IMR-90 (cell line): ENCODE results near the gene NEU1. TPM values are rescaled to one million over a fixed set of nuclear protein-coding genes. Genes with fewer than 3 reads are reported as not detected.

ENCODE experiments used
- ATAC-seq: fragments of 200-7000 bp; cut with Tn5 transposase; 2 replicates; pipeline ENCODE4 v1.9.1; 2020; ENCODE audit warnings: low read depth, mild to moderate bottlenecking, moderate library complexity
- BruUV-seq: library from RNA; stranded (reverse); fragments of 400-500 nt; replicated peaks from 2 replicates; lab custom pipeline; 2021; lab: Mats Ljungman, UMichigan
- CTCF ChIA-PET: fragments of 300-600 bp; formaldehyde crosslinking; extraction: SDS; loops from one replicate; lab custom pipeline; 2021; ENCODE audit warnings: antibody characterized with exemption; lab: Yijun Ruan, JAX
- POLR2A ChIA-PET: fragments of 300-600 bp; sonication (Branson Sonifier 250); formaldehyde crosslinking; loops from one replicate; lab custom pipeline; 2022; ENCODE audit warnings: antibody characterized with exemption; ENCODE audit not compliant: unreplicated experiment; lab: Charles Lee
- DNase-seq: peaks from one replicate; pipeline ENCODE4 v3.0.0; 2013
- H2AFZ ChIP-seq: replicated peaks from 2 replicates; pipeline ENCODE3; 2013; ENCODE audit warnings: low read length, mild to moderate bottlenecking; ENCODE audit not compliant: poor library complexity
- H2AK5ac ChIP-seq: 2 replicates; pipeline ENCODE4 v1.6.1; 2013; ENCODE audit warnings: low read depth, low read length, inconsistent platforms
- H2AK9ac ChIP-seq: replicated peaks from 2 replicates; pipeline ENCODE3; 2013; ENCODE audit warnings: mild to moderate bottlenecking, low read depth, low read length, moderate library complexity; ENCODE audit not compliant: poor library complexity
- H2BK120ac ChIP-seq: 2 replicates; pipeline ENCODE4 v1.6.1; 2013; ENCODE audit warnings: low read depth, low read length, inconsistent platforms
- H2BK15ac ChIP-seq: 3 replicates; pipeline ENCODE4 v1.6.1; 2013; ENCODE audit warnings: low read depth, low read length, inconsistent platforms
- H2BK20ac ChIP-seq: 2 replicates; pipeline ENCODE4 v1.6.1; 2013; ENCODE audit warnings: low read depth, mild to moderate bottlenecking, inconsistent platforms, low read length, moderate library complexity
- H2BK5ac ChIP-seq: 2 replicates; pipeline ENCODE4 v1.6.1; 2013; ENCODE audit warnings: mild to moderate bottlenecking, low read depth, low read length, inconsistent platforms; ENCODE audit not compliant: poor library complexity, severe bottlenecking
- H3K14ac ChIP-seq: replicated peaks from 2 replicates; pipeline ENCODE4 v1.6.1; 2013; ENCODE audit warnings: low read depth, low read length, inconsistent platforms
- H3K18ac ChIP-seq: 2 replicates; pipeline ENCODE4 v1.6.1; 2013; ENCODE audit warnings: low read depth, low read length, control low read depth
- H3K23ac ChIP-seq: 2 replicates; pipeline ENCODE4 v1.6.1; 2013; ENCODE audit warnings: low read depth, low read length, inconsistent platforms
- H3K27ac ChIP-seq: 2 replicates; pipeline ENCODE4 v1.5.1; 2013; ENCODE audit warnings: mild to moderate bottlenecking, control low read depth, low read length; ENCODE audit not compliant: insufficient read depth
- H3K27me3 ChIP-seq: 2 replicates; pipeline ENCODE4 v1.6.1; 2013; ENCODE audit warnings: low read length; ENCODE audit not compliant: control insufficient read depth, insufficient read depth
- H3K36me3 ChIP-seq: 2 replicates; pipeline ENCODE4 v1.6.1; 2013; ENCODE audit warnings: low read length, mixed read lengths; ENCODE audit not compliant: control insufficient read depth, insufficient read depth
- H3K4ac ChIP-seq: 2 replicates; pipeline ENCODE4 v1.6.1; 2013; ENCODE audit warnings: low read depth, low read length, inconsistent platforms
- H3K4me1 ChIP-seq: 2 replicates; pipeline ENCODE4 v1.6.1; 2013; ENCODE audit warnings: low read length, mixed read lengths; ENCODE audit not compliant: control insufficient read depth, insufficient read depth
- H3K4me2 ChIP-seq: 2 replicates; pipeline ENCODE4 v1.6.1; 2013; ENCODE audit warnings: low read depth, mild to moderate bottlenecking, control low read depth, low read length, moderate library complexity
- H3K4me3 ChIP-seq: 2 replicates; pipeline ENCODE4 v1.5.1; 2013; ENCODE audit warnings: low read depth, mild to moderate bottlenecking, control low read depth, low read length, moderate library complexity; ENCODE audit not compliant: insufficient read depth
- H3K56ac ChIP-seq: 2 replicates; pipeline ENCODE4 v1.6.1; 2013; ENCODE audit warnings: low read length, inconsistent platforms; ENCODE audit not compliant: insufficient read depth; ENCODE audit errors: extremely low read depth
- H3K79me1 ChIP-seq, 2 experiments: 2 replicates each; pipeline ENCODE4 v1.6.1; 2013; ENCODE audit warnings: low read length in 2 of 2, inconsistent platforms in 1 of 2, low read depth in 1 of 2
- H3K9ac ChIP-seq: 2 replicates; pipeline ENCODE4 v1.6.1; 2013; ENCODE audit warnings: low read depth, low read length, control low read depth
- H3K9me1 ChIP-seq: 2 replicates; pipeline ENCODE4 v1.6.1; 2013; ENCODE audit warnings: low read length, inconsistent platforms; ENCODE audit not compliant: insufficient read depth
- H3K9me3 ChIP-seq: 2 replicates; pipeline ENCODE4 v1.6.1; 2013; ENCODE audit warnings: low read length; ENCODE audit not compliant: control insufficient read depth, insufficient read depth
- H4K20me1 ChIP-seq: 2 replicates; pipeline ENCODE4 v1.6.1; 2013; ENCODE audit warnings: low read length, inconsistent platforms; ENCODE audit not compliant: insufficient read depth
- H4K5ac ChIP-seq: 2 replicates; pipeline ENCODE4 v1.6.1; 2013; ENCODE audit warnings: mild to moderate bottlenecking, low read depth, low read length, control low read depth
- H4K8ac ChIP-seq, 2 experiments: 2 replicates each; pipeline ENCODE4 v1.6.1; 2013; ENCODE audit warnings: low read depth in 2 of 2, low read length in 2 of 2, control low read depth in 1 of 2, inconsistent platforms in 1 of 2
- H4K91ac ChIP-seq: 2 replicates; pipeline ENCODE4 v1.6.1; 2013; ENCODE audit warnings: low read depth, low read length, inconsistent platforms; ENCODE audit not compliant: insufficient read depth
- BHLHE40 ChIP-seq: fragments of 150-350 bp; IDR thresholded peaks from 2 replicates; pipeline ENCODE4 v1.6.1; 2016; ENCODE audit warnings: mild to moderate bottlenecking, low read depth, low read length
- CEBPB ChIP-seq: IDR thresholded peaks from 2 replicates; pipeline ENCODE4 v1.6.1; 2012; ENCODE audit warnings: low read depth, low read length, improper control_type of control experiment
- CHD1 ChIP-seq: IDR thresholded peaks from 2 replicates; pipeline ENCODE4 v1.6.1; 2012; ENCODE audit warnings: low read depth, low read length, improper control_type of control experiment
- ELK1 ChIP-seq: fragments of 150-350 bp; IDR thresholded peaks from 2 replicates; pipeline ENCODE4 v1.6.1; 2016; ENCODE audit warnings: low read depth, mild to moderate bottlenecking, low read length, moderate library complexity, borderline replicate concordance
- FOS ChIP-seq: fragments of 150-350 bp; IDR thresholded peaks from 2 replicates; pipeline ENCODE4 v1.6.1; 2016; ENCODE audit warnings: low read depth, low read length
- MAZ ChIP-seq: IDR thresholded peaks from 2 replicates; pipeline ENCODE4 v1.6.1; 2012; ENCODE audit warnings: low read depth, mild to moderate bottlenecking, low read length, improper control_type of control experiment, moderate library complexity, borderline replicate concordance
- MXI1 ChIP-seq: IDR thresholded peaks from 2 replicates; pipeline ENCODE4 v1.6.1; 2012; ENCODE audit warnings: low read depth, mild to moderate bottlenecking, low read length, moderate library complexity, borderline replicate concordance
- NFE2L2 ChIP-seq: fragments of 150-350 bp; IDR thresholded peaks from 2 replicates; pipeline ENCODE4 v1.6.1; 2016; ENCODE audit warnings: low read depth, mild to moderate bottlenecking, low read length
- POLR2A ChIP-seq: IDR thresholded peaks from 2 replicates; pipeline ENCODE4 v1.6.1; 2012; ENCODE audit warnings: mild to moderate bottlenecking, low read depth, low read length
- RCOR1 ChIP-seq: IDR thresholded peaks from 2 replicates; pipeline ENCODE4 v1.6.1; 2012; ENCODE audit warnings: mild to moderate bottlenecking, low read length, improper control_type of control experiment; ENCODE audit not compliant: insufficient replicate concordance
- USF2 ChIP-seq: fragments of 150-350 bp; IDR thresholded peaks from 2 replicates; pipeline ENCODE4 v1.6.1; 2017; ENCODE audit warnings: mild to moderate bottlenecking, antibody characterized with exemption, low read length, low read depth
- WGBS, 2 experiments: methylation state at CpG; one replicate each; pipeline versions ENCODE4 v1.1.5 to v1.1.7; 2013; ENCODE audit warnings: missing lambda C conversion rate in 2 of 2; ENCODE audit not compliant: insufficient read length in 1 of 2; ENCODE audit errors: extremely low coverage in 2 of 2; 5-methylcytosine and 5-hydroxymethylcytosine counted together
- dilution Hi-C: fragments of 300-500 bp; cut with HindIII; formaldehyde crosslinking; loops from one replicate; pipeline ENCODE4 v1.14.3; 2018; ENCODE audit warnings: low sequenced_read_pairs; ENCODE audit not compliant: unreplicated experiment
- in situ Hi-C: fragments of 300-500 bp; cut with MboI; formaldehyde crosslinking; loops from 3 replicates; pipeline ENCODE4 v1.14.3; 2019; ENCODE audit warnings: low sequenced_read_pairs, inconsistent platforms, mixed read lengths
- intact Hi-C: fragments of 100-400 bp; cut with micrococcal nuclease; formaldehyde crosslinking; loops from 2 replicates; pipeline ENCODE4 v1.10.0; 2022
- polyA plus RNA-seq, 3 experiments: library from polyadenylated mRNA; depleted of rRNA; stranded (reverse); fragments of >200 nt; gene quantifications; 2 replicates each; pipeline ENCODE4 v1.2.3, GENCODE V29; 2012; ENCODE audit warnings: low replicate concordance in 1 of 3
- total RNA-seq: library from RNA; depleted of rRNA; stranded (reverse); fragments of >200 nt; gene quantifications from 2 replicates; pipeline ENCODE4 v1.2.3, GENCODE V29; 2012

The NEU1 gene
- total and polyA plus RNA-seq, 2 of the 4 experiments (the other 2 are of a cell fraction) = 28.5 to 36.2 TPM

GRCh38 chr6:31879143-31879542 is 16.5 kb upstream of the NEU1 start:
- ChIA-PET CTCF (no interaction called here), POLR2A (no interaction called here)
- in situ Hi-C loops = no loop called here
- Histone ChIP-seq H2BK120ac (no peak overlapping the region), H4K8ac (no peak overlapping the region), H3K27me3 (no peaks in the 10 kb centered on the region), H3K9ac (no peak overlapping the region), H3K9me3 (no peaks in the 10 kb centered on the region), H3K27ac (no peak overlapping the region), H2AK9ac (no peak overlapping the region), H2BK5ac (no peak overlapping the region), H3K9me1 (0 out of 2 replicates have a peak, but pooled peaks cover 2% of the 10 kb centered on the region), H3K79me1 (no peaks in the 10 kb centered on the region), H2BK15ac (no peak overlapping the region), H3K36me3 (peaks cover 41% of the 10 kb centered on the region), H3K14ac (no peak overlapping the region), H3K23ac (no peak overlapping the region), H3K56ac (no peak overlapping the region), H2BK20ac (no peak overlapping the region), H3K4me2 (no peak overlapping the region), H4K5ac (no peak overlapping the region), H2AFZ (no peak overlapping the region), H3K4ac (no peak overlapping the region), H3K4me3 (no peak overlapping the region), H2AK5ac (no peak overlapping the region), H3K4me1 (peaks cover 10% of the 10 kb centered on the region), H3K18ac (no peak overlapping the region), H4K91ac (no peak overlapping the region), H4K20me1 (0 out of 2 replicates have a peak, but pooled peaks cover 2% of the 10 kb centered on the region)
- dilution Hi-C loops = no loop called here
- ATAC-seq (no peak), DNase-seq (no peak)
- WGBS, 2 experiments = 95% methylated on average over 6 of the region's 13 CpGs; no CpG with 5 or more reads in 1 of the 2 experiments
- no peak for TF ChIP-seq RCOR1
- TF ChIP-seq CHD1 = no peak
- TF ChIP-seq USF2 = no peak
- TF ChIP-seq CEBPB = no peak
- no peak for TF ChIP-seq BHLHE40
- TF ChIP-seq FOS = no peak
- no peak for TF ChIP-seq MXI1
- TF ChIP-seq ELK1 = no peak
- no peak for TF ChIP-seq MAZ
- TF ChIP-seq NFE2L2 = no peak
- no peak for TF ChIP-seq POLR2A
- BruUV-seq = no TSS peak
- intact Hi-C loops = no loop called here
